Thyroid gland (tissue), 4 donors: ENCODE results near the gene OXNAD1. TPM values are rescaled to one million over a fixed set of nuclear protein-coding genes. Genes with fewer than 3 reads are reported as not detected.

Experiments used
- DNase-seq, 2 donors: peaks; one replicate each; pipeline ENCODE4 v3.0.0-alpha.2; 2019
- H3K27ac ChIP-seq, 3 donors: fragments of 200-600 bp; sonication (generic); 1 replicate in 2 of 3; 2 replicates in 1 of 3; pipeline ENCODE4 v1.5.1; 2016 to 2019; ENCODE audit warnings: mild to moderate bottlenecking in 1 of 3, moderate library complexity in 1 of 3
- H3K27me3 ChIP-seq: fragments of 200-600 bp; sonication (generic); one replicate; pipeline ENCODE4 v1.5.1; 2019
- H3K36me3 ChIP-seq, 2 donors: fragments of 200-600 bp; sonication (generic); one replicate each; pipeline ENCODE4 v1.5.1; 2016 to 2019
- H3K4me1 ChIP-seq, 2 donors: fragments of 200-600 bp; sonication (generic); one replicate each; pipeline ENCODE4 v1.5.1; 2017 to 2019
- H3K4me3 ChIP-seq, 3 donors: fragments of 200-600 bp; sonication (generic); replicated peaks in 1 of 3; 1 replicate in 2 of 3; 2 replicates in 1 of 3; pipeline ENCODE4 v1.5.1; 2016; ENCODE audit warnings: mild to moderate bottlenecking in 1 of 3
- H3K9me3 ChIP-seq: fragments of 200-600 bp; sonication (generic); one replicate; pipeline ENCODE4 v1.5.1; 2017
- CTCF ChIP-seq, 6 experiments: fragments of 200-600 bp in 3 of 6; fragments of 450-650 bp in 3 of 6; sonication (generic) in 3 of 6; IDR thresholded peaks; one replicate each; pipeline ENCODE4 v1.5.1; 2016 to 2019; ENCODE audit warnings: antibody characterized with exemption in 6 of 6, mild to moderate bottlenecking in 2 of 6, inconsistent platforms in 1 of 6, moderate library complexity in 1 of 6
- POLR2A ChIP-seq, 2 donors: fragments of 450-650 bp; IDR thresholded peaks; one replicate each; pipeline ENCODE4 v1.6.1; 2017; ENCODE audit warnings: antibody characterized with exemption in 2 of 2, mild to moderate bottlenecking in 2 of 2, moderate library complexity in 1 of 2
- WGBS, 2 donors: methylation state at CpG; one replicate each; pipeline ENCODE4 v1.1.5; 2017; 5-methylcytosine and 5-hydroxymethylcytosine counted together
- intact Hi-C: fragments of 100-400 bp; cut with DNase I; formaldehyde crosslinking; loops from one replicate; pipeline ENCODE4 v1.15.1; 2023
- total RNA-seq, 4 donors: library from RNA; depleted of rRNA; stranded (reverse); fragments of >200 nt; gene quantifications; one replicate each; pipeline ENCODE4 v1.2.3, GENCODE V29; 2016

Gene OXNAD1
- total RNA-seq, 4 donors from 2014 or later = 22.3 to 34.0 (median 27.4) TPM

- peaks cover 5 to 9% of the 10 kb centered on the region in 2 donors for H3K36me3 ChIP-seq
- TF ChIP-seq POLR2A (IDR thresholded peaks at IDR 0.05) (no peak), CTCF (IDR thresholded peaks at IDR 0.05) (no peak)
- H3K4me1 ChIP-seq = peaks cover 16 to 21% of the 10 kb centered on the region in 2 donors
- intact Hi-C loops = loop anchor here (5.0 kb wide), 1 partner anchor 286 kb away; no protein-coding TSS in a partner anchor
- no peak for DNase-seq
- WGBS, 2 donors = 85 to 89% methylated on average over 3 of the region's 3 CpGs
- H3K9me3 ChIP-seq = no peaks in the 10 kb centered on the region
- no peak overlapping the region for H3K4me3 ChIP-seq
- no peaks in the 10 kb centered on the region for H3K27me3 ChIP-seq
- H3K27ac ChIP-seq = no peak overlapping the region
Observed at GRCh38 chr3:16266714-16267113, 1.7 kb downstream of the OXNAD1 start.

GRCh38 chr3:16270855-16271254 is 5.8 kb downstream of the OXNAD1 start:
- H3K4me1 ChIP-seq = peaks cover 3 to 11% of the 10 kb centered on the region in 2 donors
- H3K36me3 ChIP-seq = peaks cover 5 to 9% of the 10 kb centered on the region in 2 donors
- H3K9me3 ChIP-seq = no peaks in the 10 kb centered on the region
- TF ChIP-seq POLR2A (IDR thresholded peaks at IDR 0.05) = no peak
- no peak for TF ChIP-seq CTCF (IDR thresholded peaks at IDR 0.05)
- no peak overlapping the region for H3K27ac ChIP-seq
- intact Hi-C loops = no loop called here
- H3K4me3 ChIP-seq = no peak overlapping the region
- 95 to 96% methylated on average over 10 of the region's 10 CpGs for WGBS, 2 donors
- no peaks in the 10 kb centered on the region for H3K27me3 ChIP-seq
- DNase-seq = no peak

- Histone ChIP-seq H3K4me3 (no peak overlapping the region), H3K27me3 (no peaks in the 10 kb centered on the region), H3K9me3 (no peaks in the 10 kb centered on the region), H3K36me3 (peaks cover 5 to 9% of the 10 kb centered on the region in 2 donors), H3K4me1 (no peaks in the 10 kb centered on the region), H3K27ac (no peak overlapping the region)
- intact Hi-C loops = no loop called here
- DNase-seq = no peak
- TF ChIP-seq CTCF (IDR thresholded peaks at IDR 0.05) (no peak), POLR2A (IDR thresholded peaks at IDR 0.05) (no peak)
- 95% methylated on average over 1 of the region's 1 CpG for WGBS, 2 donors
Observed at GRCh38 chr3:16272588-16272987, 7.6 kb downstream of the OXNAD1 start.

- Histone ChIP-seq H3K36me3 (peaks cover 5 to 9% of the 10 kb centered on the region in 2 donors), H3K4me1 (no peaks in the 10 kb centered on the region), H3K9me3 (no peaks in the 10 kb centered on the region), H3K27me3 (no peaks in the 10 kb centered on the region), H3K27ac (no peak overlapping the region), H3K4me3 (no peak overlapping the region)
- 93 to 95% methylated on average over 2 of the region's 2 CpGs for WGBS, 2 donors
- no peak for TF ChIP-seq POLR2A (IDR thresholded peaks at IDR 0.05)
- no peak for TF ChIP-seq CTCF (IDR thresholded peaks at IDR 0.05)
- intact Hi-C loops = no loop called here
- DNase-seq = no peak
Observed at GRCh38 chr3:16273867-16274266, 8.9 kb downstream of the OXNAD1 start.

GRCh38 chr3:16277471-16277870 is 12.5 kb downstream of the OXNAD1 start:
- Histone ChIP-seq H3K4me1 (no peaks in the 10 kb centered on the region), H3K27ac (peak overlapping the region in 1 of 3 donors; percentile 22), H3K4me3 (no peak overlapping the region), H3K36me3 (no peaks in the 10 kb centered on the region), H3K9me3 (no peaks in the 10 kb centered on the region), H3K27me3 (no peaks in the 10 kb centered on the region)
- intact Hi-C loops = no loop called here
- no peak for DNase-seq
- TF ChIP-seq CTCF (IDR thresholded peaks at IDR 0.05) = no peak
- TF ChIP-seq POLR2A (IDR thresholded peaks at IDR 0.05) = no peak
- WGBS, 2 donors = 72 to 85% methylated on average over 3 of the region's 3 CpGs
